HepG2 (cell line): Measurements from ENCODE around the gene SLX1A. TPM values are rescaled to one million over a fixed set of nuclear protein-coding genes. Genes with fewer than 3 reads are reported as not detected.

Experiments used
- ATAC-seq: fragments of 200-7000 bp; cut with Tn5 transposase; 3 replicates; pipeline ENCODE4 v1.9.1; 2020; ENCODE audit warnings: mild to moderate bottlenecking, moderate library complexity
- BruUV-seq: library from RNA; stranded (reverse); fragments of 400-500 nt; replicated peaks from 2 replicates; lab custom pipeline; 2021; lab: Mats Ljungman, UMichigan
- CTCF ChIA-PET: fragments of 300-600 bp; formaldehyde crosslinking; extraction: SDS; loops from one replicate; lab custom pipeline; 2021; ENCODE audit warnings: low total read pairs, inconsistent platforms, low intra/inter-chr PET ratio; lab: Yijun Ruan, JAX
- POLR2A ChIA-PET: fragments of 350-600 bp; sonication (Branson Sonifier 250); formaldehyde crosslinking; loops from one replicate; lab custom pipeline; 2020; ENCODE audit warnings: antibody characterized with exemption, inconsistent platforms; lab: Yijun Ruan, JAX
- DNase-seq: peaks from one replicate; pipeline ENCODE4 v3.0.0-alpha.2; 2015; ENCODE audit warnings: low spot score
- FAIRE-seq: peaks from 3 replicates; lab custom pipeline; 2011; peaks lifted over from hg19 to GRCh38; lab: Jason Lieb, UNC
- H2AFZ ChIP-seq: one replicate; pipeline ENCODE4 v1.6.1; 2011; ENCODE audit warnings: low read length, inconsistent platforms
- H3K27ac ChIP-seq: fragments of 300-600 bp; 3 replicates; pipeline ENCODE4 v1.8.0; 2011; ENCODE audit warnings: mixed run types, mild to moderate bottlenecking, mixed read lengths, low read length, inconsistent platforms; ENCODE audit not compliant: insufficient read depth; ENCODE audit errors: extremely low read length
- H3K27me3 ChIP-seq, 2 experiments: fragments of 200-600 bp in 1 of 2; 2 replicates in 1 of 2; 3 replicates in 1 of 2; pipeline versions ENCODE4 v1.6.0 to v1.8.0; 2011; ENCODE audit warnings: low read length in 2 of 2, mild to moderate bottlenecking in 2 of 2, moderate library complexity in 2 of 2, inconsistent platforms in 1 of 2; ENCODE audit not compliant: insufficient read depth in 2 of 2, control insufficient read depth in 1 of 2
- H3K36me3 ChIP-seq, 2 experiments: fragments of 200-600 bp in 1 of 2; replicated peaks in 1 of 2; 2 replicates in 1 of 2; 3 replicates in 1 of 2; pipeline versions ENCODE4 v1.5.1 to v1.8.0; 2011; ENCODE audit warnings: low read length in 2 of 2, inconsistent platforms in 1 of 2; ENCODE audit not compliant: insufficient read depth in 2 of 2, control insufficient read depth in 1 of 2
- H3K4me1 ChIP-seq: 2 replicates; pipeline ENCODE4 v1.5.1; 2012; ENCODE audit warnings: low read length, inconsistent platforms; ENCODE audit not compliant: insufficient read depth
- H3K4me2 ChIP-seq: 2 replicates; pipeline ENCODE4 v1.6.0; 2011; ENCODE audit warnings: low read depth, low read length, inconsistent platforms
- H3K4me3 ChIP-seq, 3 experiments: fragments of 200-600 bp in 1 of 3; sonication (generic), shearing (Covaris generic) in 1 of 3; replicated peaks in 1 of 3; 2 replicates each; pipeline ENCODE4 v1.5.1; 2011 to 2016; ENCODE audit warnings: low read length in 3 of 3, inconsistent platforms in 2 of 3, low read depth in 2 of 3, mild to moderate bottlenecking in 2 of 3, control low read depth in 1 of 3, mixed read lengths in 1 of 3; ENCODE audit not compliant: insufficient read depth in 1 of 3
- H3K79me2 ChIP-seq: one replicate; pipeline ENCODE4 v1.6.1; 2011; ENCODE audit warnings: low read length, inconsistent platforms; ENCODE audit not compliant: insufficient read depth
- H3K9ac ChIP-seq: 2 replicates; pipeline ENCODE4 v1.6.0; 2011; ENCODE audit warnings: mild to moderate bottlenecking, low read depth, low read length, inconsistent platforms; ENCODE audit not compliant: insufficient read depth
- H3K9me3 ChIP-seq: 2 replicates; pipeline ENCODE4 v1.5.1; 2012; ENCODE audit warnings: mild to moderate bottlenecking, low read length
- H4K20me1 ChIP-seq: 2 replicates; pipeline ENCODE4 v1.6.0; 2011; ENCODE audit warnings: inconsistent platforms, mild to moderate bottlenecking, low read length, moderate library complexity; ENCODE audit not compliant: insufficient read depth
- AGO1 ChIP-seq: fragments of 200-400 bp; formaldehyde crosslinking; IDR thresholded peaks from 2 replicates; pipeline ENCODE4 v1.6.1; 2017; ENCODE audit warnings: mild to moderate bottlenecking, low read depth, low read length, moderate library complexity; ENCODE audit not compliant: poor library complexity, severe bottlenecking
- ARID5B ChIP-seq: IDR thresholded peaks from 2 replicates; pipeline ENCODE4 v1.4.0; 2020; ENCODE audit warnings: mild to moderate bottlenecking, missing genetic modification reagents
- CBFB ChIP-seq: sonication (generic); formaldehyde crosslinking; IDR thresholded peaks from 2 replicates; pipeline ENCODE4 v1.4.0; 2020; ENCODE audit warnings: missing genetic modification reagents
- GFI1 ChIP-seq: sonication (generic); formaldehyde crosslinking; IDR thresholded peaks from 2 replicates; pipeline ENCODE4 v1.5.0; 2020; ENCODE audit warnings: missing genetic modification reagents, mild to moderate bottlenecking, borderline replicate concordance
- MAX ChIP-seq: IDR thresholded peaks from 2 replicates; pipeline ENCODE4 v1.6.1; 2012; ENCODE audit warnings: inconsistent platforms
- MEF2D ChIP-seq: sonication (generic); formaldehyde crosslinking; IDR thresholded peaks from 2 replicates; pipeline ENCODE4 v1.5.1; 2020; ENCODE audit warnings: mild to moderate bottlenecking, missing genetic modification reagents
- PAWR ChIP-seq: sonication (generic); formaldehyde crosslinking; IDR thresholded peaks from 2 replicates; pipeline ENCODE4 v1.4.0; 2020; ENCODE audit warnings: missing genetic modification reagents, mild to moderate bottlenecking, borderline replicate concordance
- POLR2G ChIP-seq: fragments of 200-400 bp; formaldehyde crosslinking; IDR thresholded peaks from 2 replicates; pipeline ENCODE4 v1.6.1; 2018; ENCODE audit warnings: mild to moderate bottlenecking, low read depth, low read length, moderate library complexity
- ZMYM4 ChIP-seq: sonication (generic); formaldehyde crosslinking; IDR thresholded peaks from 2 replicates; pipeline ENCODE4 v1.8.1; 2023; ENCODE audit warnings: mild to moderate bottlenecking, missing genetic modification reagents
- ZNF230 ChIP-seq: sonication (generic); formaldehyde crosslinking; IDR thresholded peaks from 2 replicates; pipeline ENCODE4 v1.4.0; 2020; ENCODE audit warnings: mild to moderate bottlenecking, missing genetic modification reagents
- ZNF891 ChIP-seq: sonication (generic); formaldehyde crosslinking; IDR thresholded peaks from 2 replicates; pipeline ENCODE4 v1.5.0; 2020; ENCODE audit warnings: mild to moderate bottlenecking, missing genetic modification reagents
- WGBS: methylation state at CpG from one replicate; pipeline ENCODE4 v1.1.6; 2017; ENCODE audit warnings: low lambda C conversion rate; 5-methylcytosine and 5-hydroxymethylcytosine counted together
- in situ Hi-C: cut with HindIII; loops from 2 replicates; pipeline ENCODE4 v1.10.0; 2017; ENCODE audit warnings: low pct_unique_long_range_greater_than_20kb; ENCODE audit not compliant: extremely low pct_ligation_motif_present
- intact Hi-C: fragments of 100-400 bp; cut with micrococcal nuclease; formaldehyde crosslinking; loops from one replicate; pipeline ENCODE4 v1.10.0; 2022; ENCODE audit not compliant: unreplicated experiment
- polyA plus RNA-seq, 8 experiments: library from polyadenylated mRNA; depleted of rRNA in 3 of 8; stranded (reverse) in 7 of 8; unstranded in 1 of 8; fragments of >200 nt; fragmentation: Illumina TruSeq in 4 of 8; extraction: Trizol in 4 of 8; gene quantifications; 2 replicates each; pipeline versions ENCODE4 v1.2.1 to v1.2.3, GENCODE V29; 2011 to 2016; ENCODE audit warnings: low read depth in 4 of 8, missing spikeins in 1 of 8, mixed read lengths in 1 of 8; ENCODE audit not compliant: insufficient read depth in 1 of 8
- total RNA-seq, 5 experiments: library from RNA; depleted of rRNA; stranded (reverse); fragments of >200 nt; fragmentation: Illumina TruSeq; extraction: Trizol; gene quantifications; 2 replicates each; pipeline ENCODE4 v1.2.3, GENCODE V29; 2016; ENCODE audit warnings: low read depth in 1 of 5
- TF ChIP-seq, protein P1 (sequence below): sonication (generic); formaldehyde crosslinking; IDR thresholded peaks from 2 replicates; pipeline ENCODE4 v1.4.0; 2020; ENCODE audit warnings: missing genetic modification reagents

The SLX1A gene
- total and polyA plus RNA-seq, 2 of the 13 experiments (the other 11 are each of a cell fraction or from before 2014, with no cell fraction given) = 12.0 to 37.1 TPM

DNA sequence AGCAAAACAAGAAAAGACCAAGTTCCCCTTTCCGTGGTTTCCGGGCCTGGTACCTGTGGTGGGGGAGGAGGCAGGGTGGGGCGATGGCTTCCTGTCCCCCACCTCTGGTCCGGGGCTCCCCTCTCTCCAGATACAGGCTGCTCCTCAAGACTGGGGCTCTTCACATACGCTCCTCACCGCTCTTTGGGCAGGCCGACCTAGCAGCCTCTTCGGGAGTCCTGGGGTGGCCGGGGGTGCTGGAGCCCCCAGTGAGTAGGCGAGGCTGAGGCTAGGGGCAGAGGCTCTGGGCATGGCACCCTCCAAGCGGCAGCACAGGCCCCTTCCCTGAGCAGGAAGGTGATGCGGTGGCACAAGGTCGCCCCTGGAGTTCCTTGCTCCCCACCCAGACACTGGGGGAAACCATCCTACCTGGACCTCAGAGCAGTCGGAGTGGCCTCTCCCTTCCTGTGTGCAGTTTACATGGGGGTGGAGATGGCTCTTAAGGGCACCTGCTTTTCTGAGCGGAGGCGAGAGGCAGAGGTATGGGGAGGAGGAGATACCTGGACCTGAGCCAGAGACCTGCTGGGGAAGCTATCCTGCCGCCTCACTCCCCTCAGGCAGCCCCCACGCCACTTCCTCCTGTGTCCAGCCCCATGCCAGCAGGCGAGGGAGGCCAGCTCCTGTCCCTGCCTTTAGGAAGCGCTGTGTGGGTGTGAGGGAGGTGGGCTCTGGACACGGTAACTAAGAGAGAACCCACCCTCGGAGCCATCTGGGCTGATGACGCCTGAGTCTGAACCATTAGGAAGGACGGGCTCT, 9.4 kb upstream of the SLX1A start (continued):
- TF ChIP-seq, protein P1, sequence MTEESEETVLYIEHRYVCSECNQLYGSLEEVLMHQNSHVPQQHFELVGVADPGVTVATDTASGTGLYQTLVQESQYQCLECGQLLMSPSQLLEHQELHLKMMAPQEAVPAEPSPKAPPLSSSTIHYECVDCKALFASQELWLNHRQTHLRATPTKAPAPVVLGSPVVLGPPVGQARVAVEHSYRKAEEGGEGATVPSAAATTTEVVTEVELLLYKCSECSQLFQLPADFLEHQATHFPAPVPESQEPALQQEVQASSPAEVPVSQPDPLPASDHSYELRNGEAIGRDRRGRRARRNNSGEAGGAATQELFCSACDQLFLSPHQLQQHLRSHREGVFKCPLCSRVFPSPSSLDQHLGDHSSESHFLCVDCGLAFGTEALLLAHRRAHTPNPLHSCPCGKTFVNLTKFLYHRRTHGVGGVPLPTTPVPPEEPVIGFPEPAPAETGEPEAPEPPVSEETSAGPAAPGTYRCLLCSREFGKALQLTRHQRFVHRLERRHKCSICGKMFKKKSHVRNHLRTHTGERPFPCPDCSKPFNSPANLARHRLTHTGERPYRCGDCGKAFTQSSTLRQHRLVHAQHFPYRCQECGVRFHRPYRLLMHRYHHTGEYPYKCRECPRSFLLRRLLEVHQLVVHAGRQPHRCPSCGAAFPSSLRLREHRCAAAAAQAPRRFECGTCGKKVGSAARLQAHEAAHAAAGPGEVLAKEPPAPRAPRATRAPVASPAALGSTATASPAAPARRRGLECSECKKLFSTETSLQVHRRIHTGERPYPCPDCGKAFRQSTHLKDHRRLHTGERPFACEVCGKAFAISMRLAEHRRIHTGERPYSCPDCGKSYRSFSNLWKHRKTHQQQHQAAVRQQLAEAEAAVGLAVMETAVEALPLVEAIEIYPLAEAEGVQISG (CRISPR knock-in tag) = 0 out of 2 replicates have a peak, but pooled peaks have one; percentile 3
- 0 out of 2 replicates have a peak, but pooled peaks have one; percentile 48 for TF ChIP-seq CBFB (CRISPR knock-in tag)

GRCh38 chr16:30184891-30185682, 8.6 kb upstream of the SLX1A start:
- H2AFZ ChIP-seq = no peak overlapping the region
- no peaks in the 10 kb centered on the region for H3K9me3 ChIP-seq
- no peak for DNase-seq
- no TSS peak for BruUV-seq
- in situ Hi-C loops = no loop called here
- ChIA-PET POLR2A (interaction anchor here (1.1 to 1.3 kb wide), 2 partner anchors 8 to 45 kb away, joined by 3 read pairs; no protein-coding TSS in a partner anchor), CTCF (no interaction called here)
- H3K79me2 ChIP-seq = no peaks in the 10 kb centered on the region
- H3K4me2 ChIP-seq = peak overlapping the region; percentile 82; the same call in 1 of the 2 replicates
- peak overlapping the region in 1 of 3 experiments; percentile 81; a peak in 1 of 6 replicates for H3K4me3 ChIP-seq
- FAIRE-seq = no peak
- H3K4me1 ChIP-seq = peaks cover 42% of the 10 kb centered on the region
- no peak; the same call in 2 of the 3 replicates for ATAC-seq
- 94% methylated on average over 11 of the region's 13 CpGs for WGBS
- no peak overlapping the region for H3K27ac ChIP-seq
- H3K9ac ChIP-seq = no peak overlapping the region
- no peaks in the 10 kb centered on the region for H3K36me3 ChIP-seq
- no peaks in the 10 kb centered on the region for H4K20me1 ChIP-seq
- no peaks in the 10 kb centered on the region; a peak in 1 of 5 replicates for H3K27me3 ChIP-seq
- intact Hi-C loops = no loop called here
- TF ChIP-seq ARID5B (CRISPR knock-in tag) = no peak
- TF ChIP-seq PAWR (CRISPR knock-in tag) = no peak
- no peak for TF ChIP-seq GFI1 (CRISPR knock-in tag)
- TF ChIP-seq POLR2G = no peak
- TF ChIP-seq AGO1 = peak; percentile 0
- peak; percentile 10; the same call in 1 of the 2 replicates for TF ChIP-seq ZNF891 (CRISPR knock-in tag)
- no peak for TF ChIP-seq ZNF230 (CRISPR knock-in tag)
- TF ChIP-seq MAX = peak; percentile 6; the same call in 1 of the 2 replicates
- 0 out of 2 replicates have a peak, but pooled peaks have one; percentile 5 for TF ChIP-seq ZMYM4 (CRISPR knock-in tag)
- no peak for TF ChIP-seq MEF2D
